ENCODE data around the gene NFIB. TPM values are rescaled to one million over a fixed set of nuclear protein-coding genes. Genes with fewer than 3 reads are reported as not detected.

The NFIB gene
- total and polyA plus RNA-seq, 2 of the 8 experiments (the other 6 are each of a cell fraction or from before 2014, with no cell fraction given), result 2.6 to 13.1 TPM

GRCh38 chr9:14336244-14336643 is 22.3 kb upstream of the NFIB start:
- Histone ChIP-seq H4K5ac (ENCODE audit: insufficient read length, low read depth, low read length) (no peak overlapping the region), H3K27ac (ENCODE audit: low read depth, low read length) (no peak overlapping the region), H2BK5ac (ENCODE audit: low read depth, low read length) (no peak overlapping the region), H2BK12ac (ENCODE audit: low read depth, low read length) (no peak overlapping the region), H3K18ac (ENCODE audit: extremely low read depth, low read length) (no peak overlapping the region), H2BK15ac (ENCODE audit: low read length) (no peak overlapping the region), H2BK20ac (ENCODE audit: low read length) (no peak overlapping the region), H3K4me1 (replicated peaks in 1 of 4; ENCODE audit: control insufficient read depth in 3 of 4, insufficient read depth in 4 of 4, low read length in 3 of 4) (peaks cover 2 to 16% (median 7%) of the 10 kb centered on the region in 4 experiments; a peak in 4 of 7 replicates), H3K23ac (ENCODE audit: insufficient read length) (no peak overlapping the region), H3K56ac (replicated peaks; ENCODE audit: insufficient read length, low read depth, low read length) (no peak overlapping the region), H3K14ac (ENCODE audit: insufficient read length) (no peak overlapping the region), H3K4me3 (ENCODE audit: extremely low read depth in 1 of 4, insufficient read depth in 2 of 4, low read depth in 3 of 4, low read length in 4 of 4) (no peak overlapping the region), H3K4ac (replicated peaks; ENCODE audit: insufficient read length, low read depth, low read length) (no peak overlapping the region), H2BK120ac (replicated peaks; ENCODE audit: low read depth, low read length) (no peak overlapping the region), H3K9me3 (ENCODE audit: insufficient read depth in 2 of 2, low read depth in 1 of 2, low read length in 1 of 2) (no peaks in the 10 kb centered on the region; a peak in 1 of 4 replicates), H3K4me2 (ENCODE audit: insufficient read depth in 1 of 2, low read depth in 2 of 2, low read length in 2 of 2) (no peak overlapping the region), H3K79me2 (ENCODE audit: control insufficient read depth in 1 of 2, insufficient read depth in 2 of 2, low read length in 2 of 2) (no peaks in the 10 kb centered on the region), H3K79me1 (ENCODE audit: low read depth, low read length) (no peaks in the 10 kb centered on the region), H4K20me1 (replicated peaks in 1 of 2; ENCODE audit: control insufficient read depth in 1 of 2, insufficient read depth in 2 of 2, low read length in 2 of 2) (no peaks in the 10 kb centered on the region), H4K8ac (ENCODE audit: extremely low read depth, insufficient read depth, low read length) (no peak overlapping the region), H4K91ac (replicated peaks; ENCODE audit: insufficient read length, low read length) (no peak overlapping the region), H3K9ac (replicated peaks in 1 of 4; ENCODE audit: extremely low read depth in 1 of 4, low read depth in 3 of 4, low read length in 3 of 4) (no peak overlapping the region), H3K27me3 (replicated peaks in 1 of 4; ENCODE audit: control insufficient read depth in 3 of 4, extremely low read depth in 1 of 4, insufficient read depth in 3 of 4, low read length in 3 of 4) (peaks cover 0 to 3% (median under 1%) of the 10 kb centered on the region in 4 experiments; a peak in 3 of 7 replicates), H3K23me2 (ENCODE audit: low read depth, low read length) (no peaks in the 10 kb centered on the region; the same call in 1 of the 2 replicates), H3K36me3 (ENCODE audit: control insufficient read depth in 2 of 4, insufficient read depth in 4 of 4, low read length in 3 of 4) (no peaks in the 10 kb centered on the region), H2AFZ (ENCODE audit: low read length) (no peak overlapping the region), H2AK5ac (ENCODE audit: low read depth, low read length) (no peak overlapping the region)
- POLR2A ChIA-PET (ENCODE audit: partially characterized antibody), result interaction anchor here (1.2 kb wide), 1 partner anchor 9 kb away, joined by 5 read pairs; no protein-coding TSS in a partner anchor
- 91% methylated on average over 1 of the region's 1 CpG; no CpG with 5 or more reads in 1 of the 2 experiments for whole genome bisulfite sequencing, 2 experiments (ENCODE audit: extremely low coverage in 1 of 2, insufficient coverage in 1 of 2, insufficient read length in 1 of 2, insufficient replicate concordance in 2 of 2, low coverage in 1 of 2, low lambda C conversion rate in 2 of 2, missing lambda C conversion rate in 1 of 2)
- CTCF ChIA-PET (ENCODE audit: partially characterized antibody), result interaction anchor here (0.6 to 1.5 kb wide), 3 partner anchors 10 to 905 kb away, joined by 3 to 4 read pairs (median 4); no protein-coding TSS in a partner anchor
- DNase-seq (ENCODE audit: low read depth in 1 of 2, low spot score in 2 of 2), result no peak
- FAIRE-seq, result no peak
- TF ChIP-seq CTBP2 (IDR thresholded peaks at IDR 0.05; ENCODE audit: borderline replicate concordance, insufficient read depth, insufficient read length, low read length) (no peak), SP1 (IDR thresholded peaks at IDR 0.05; ENCODE audit: low read depth, low read length) (no peak), KDM1A (IDR thresholded peaks at IDR 0.05; ENCODE audit: borderline replicate concordance, low read length) (no peak), PHF8 (conservative IDR thresholded peaks at IDR 0.05; ENCODE audit: low read depth, low read length) (no peak), CEBPB (IDR thresholded peaks at IDR 0.05; ENCODE audit: low read depth, low read length) (no peak), HDAC2 (IDR thresholded peaks at IDR 0.05; ENCODE audit: borderline replicate concordance in 1 of 2, low read depth in 2 of 2, low read length in 2 of 2) (no peak), JUN (IDR thresholded peaks at IDR 0.05; ENCODE audit: low read depth, low read length) (no peak), NRF1 (IDR thresholded peaks at IDR 0.05; ENCODE audit: low read depth, low read length) (no peak), SP4 (IDR thresholded peaks at IDR 0.05; ENCODE audit: low read length) (no peak), BRCA1 (IDR thresholded peaks at IDR 0.05; ENCODE audit: low read depth, low read length) (no peak)
- TF ChIP-seq, protein P1, sequence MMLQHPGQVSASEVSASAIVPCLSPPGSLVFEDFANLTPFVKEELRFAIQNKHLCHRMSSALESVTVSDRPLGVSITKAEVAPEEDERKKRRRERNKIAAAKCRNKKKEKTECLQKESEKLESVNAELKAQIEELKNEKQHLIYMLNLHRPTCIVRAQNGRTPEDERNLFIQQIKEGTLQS (IDR thresholded peaks at IDR 0.05; ENCODE audit: insufficient read depth, low read depth, low read length), result no peak
